SK-N-SH treated with all-trans-retinoic acid at 6 μM for 48 hours (cell line): ENCODE results near the gene TRAF3IP3.

Experiments used
- ARNTL ChIP-seq: fragments of 450-650 bp; formaldehyde crosslinking; IDR thresholded peaks from 2 replicates; pipeline ENCODE4 v1.5.0; 2020; ENCODE audit warnings: low read depth, mild to moderate bottlenecking, moderate library complexity, borderline replicate concordance
- CREB5 ChIP-seq: fragments of 250-450 bp; sonication (Bioruptor Pico); IDR thresholded peaks from 2 replicates; pipeline ENCODE4 v1.5.1; 2020; ENCODE audit warnings: low read depth, mild to moderate bottlenecking, moderate library complexity
- CSDC2 ChIP-seq: fragments of 250-450 bp; sonication (Bioruptor Pico); IDR thresholded peaks from 2 replicates; pipeline ENCODE4 v1.5.0; 2020; ENCODE audit warnings: mild to moderate bottlenecking, moderate library complexity
- PATZ1 ChIP-seq: fragments of 250-450 bp; sonication (Bioruptor Pico); IDR thresholded peaks from 2 replicates; pipeline ENCODE4 v1.8.0; 2020; ENCODE audit warnings: mild to moderate bottlenecking, moderate library complexity, borderline replicate concordance
- POU6F1 ChIP-seq: fragments of 250-450 bp; sonication (Bioruptor Pico); IDR thresholded peaks from 2 replicates; pipeline ENCODE4 v1.8.0; 2021; ENCODE audit warnings: low read depth, mild to moderate bottlenecking, moderate library complexity, borderline replicate concordance
- RARB ChIP-seq: fragments of 250-450 bp; sonication (Bioruptor Pico); IDR thresholded peaks from 2 replicates; pipeline ENCODE4 v1.8.0; 2021; ENCODE audit warnings: mild to moderate bottlenecking, moderate library complexity
- SNAI2 ChIP-seq: fragments of 250-450 bp; sonication (Bioruptor Pico); IDR thresholded peaks from 2 replicates; pipeline ENCODE4 v1.5.0; 2020; ENCODE audit warnings: mild to moderate bottlenecking, moderate library complexity
- TCF4 ChIP-seq: fragments of 250-450 bp; sonication (Bioruptor Pico); IDR thresholded peaks from 2 replicates; pipeline ENCODE4 v1.8.0; 2021; ENCODE audit warnings: mild to moderate bottlenecking, moderate library complexity, borderline replicate concordance
- TOX ChIP-seq: fragments of 250-450 bp; sonication (Bioruptor Pico); IDR thresholded peaks from 2 replicates; pipeline ENCODE4 v1.8.0; 2021; ENCODE audit warnings: mild to moderate bottlenecking, moderate library complexity, borderline replicate concordance
- ZFP3 ChIP-seq: fragments of 250-450 bp; sonication (Bioruptor Pico); IDR thresholded peaks from 2 replicates; pipeline ENCODE4 v1.5.0; 2020; ENCODE audit warnings: mild to moderate bottlenecking, moderate library complexity
- ZNF565 ChIP-seq: fragments of 450-650 bp; formaldehyde crosslinking; conservative IDR thresholded peaks from 2 replicates; pipeline ENCODE4 v1.5.0; 2020; ENCODE audit warnings: low read depth, mild to moderate bottlenecking, moderate library complexity
- ZNF70 ChIP-seq: fragments of 450-650 bp; formaldehyde crosslinking; IDR thresholded peaks from 2 replicates; pipeline ENCODE4 v1.5.0; 2020; ENCODE audit warnings: mild to moderate bottlenecking, moderate library complexity
- ZNF8 ChIP-seq: fragments of 450-650 bp; formaldehyde crosslinking; IDR thresholded peaks from 2 replicates; pipeline ENCODE4 v1.5.0; 2020; ENCODE audit warnings: mild to moderate bottlenecking, moderate library complexity

- TF ChIP-seq SNAI2 (CRISPR knock-in tag) (no peak), POU6F1 (CRISPR knock-in tag) (no peak), ARNTL (CRISPR knock-in tag) (no peak), TOX (no peak), CREB5 (no peak), RARB (CRISPR knock-in tag) (no peak), ZNF70 (CRISPR knock-in tag) (no peak), ZFP3 (CRISPR knock-in tag) (no peak), CSDC2 (CRISPR knock-in tag) (no peak), ZNF565 (no peak), PATZ1 (CRISPR knock-in tag) (no peak), ZNF8 (CRISPR knock-in tag) (no peak), TCF4 (CRISPR knock-in tag) (no peak)
These were observed 12.5 kb downstream of the TRAF3IP3 start for GRCh38 chr1:209768354-209768774.
